CD4-positive, alpha-beta T cell (primary cell): Measurements from ENCODE around the gene NETO2. TPM values are rescaled to one million over a fixed set of nuclear protein-coding genes. Genes with fewer than 3 reads are reported as not detected.

ENCODE experiments used
- ATAC-seq: fragments of 200-7000 bp; cut with Tn5 transposase; one replicate; pipeline ENCODE4 v1.10.0; 2022; ENCODE audit warnings: mild to moderate bottlenecking; ENCODE audit not compliant: poor library complexity
- CTCF ChIA-PET: fragments of 350-600 bp; sonication (Branson Sonifier 250); formaldehyde crosslinking; loops from one replicate; lab custom pipeline; 2021; ENCODE audit warnings: antibody characterized with exemption, inconsistent platforms; lab: Charles Lee
- POLR2A ChIA-PET: fragments of 350-600 bp; sonication (Branson Sonifier 250); formaldehyde crosslinking; loops from one replicate; lab custom pipeline; 2021; ENCODE audit warnings: antibody characterized with exemption, inconsistent platforms; lab: Charles Lee
- DNase-seq, 14 experiments: peaks; one replicate each; pipeline ENCODE4 v3.0.0-alpha.2; 2013 to 2020; ENCODE audit warnings: mixed read lengths in 2 of 14
- H3K27ac ChIP-seq, 2 donors: one replicate each; pipeline versions ENCODE4 v1.5.1 to v1.7.0; 2013; ENCODE audit warnings: low read length in 2 of 2, low read depth in 1 of 2, mild to moderate bottlenecking in 1 of 2
- H3K27me3 ChIP-seq, 2 experiments: 1 replicate in 1 of 2; 2 replicates in 1 of 2; pipeline versions ENCODE4 v1.6.1 to v1.7.0; 2013; ENCODE audit warnings: low read length in 2 of 2, control low read depth in 1 of 2, mild to moderate bottlenecking in 1 of 2, moderate library complexity in 1 of 2; ENCODE audit not compliant: insufficient read depth in 2 of 2, control insufficient read depth in 1 of 2
- H3K36me3 ChIP-seq: one replicate; pipeline ENCODE4 v1.6.1; 2013; ENCODE audit warnings: low read length, control low read depth; ENCODE audit not compliant: insufficient read depth
- H3K4me1 ChIP-seq: one replicate; pipeline ENCODE4 v1.6.1; 2013; ENCODE audit warnings: low read length, control low read depth; ENCODE audit not compliant: insufficient read depth
- H3K4me3 ChIP-seq: one replicate; pipeline ENCODE4 v1.5.1; 2013; ENCODE audit warnings: mild to moderate bottlenecking, low read length, moderate library complexity
- H3K9me3 ChIP-seq, 2 experiments: 1 replicate in 1 of 2; 2 replicates in 1 of 2; pipeline versions ENCODE4 v1.6.1 to v1.7.0; 2013; ENCODE audit warnings: low read length in 2 of 2, mild to moderate bottlenecking in 2 of 2, control low read depth in 1 of 2, moderate library complexity in 1 of 2; ENCODE audit not compliant: control insufficient read depth in 1 of 2, insufficient read depth in 1 of 2
- H3K27ac Mint-ChIP-seq: one replicate; pipeline ENCODE4 v1.8.0; 2020; ENCODE audit warnings: mixed read lengths
- H3K27me3 Mint-ChIP-seq: one replicate; pipeline ENCODE4 v1.8.0; 2021; ENCODE audit warnings: mixed read lengths
- H3K36me3 Mint-ChIP-seq: one replicate; pipeline ENCODE4 v1.8.0; 2021; ENCODE audit warnings: low read depth, mixed read lengths
- H3K4me1 Mint-ChIP-seq: one replicate; pipeline ENCODE4 v1.8.0; 2021; ENCODE audit warnings: low read depth, mixed read lengths
- H3K4me3 Mint-ChIP-seq: one replicate; pipeline ENCODE4 v1.8.0; 2020; ENCODE audit warnings: mild to moderate bottlenecking, mixed read lengths
- H3K9me3 Mint-ChIP-seq: one replicate; pipeline ENCODE4 v1.8.0; 2020; ENCODE audit warnings: mixed read lengths
- intact Hi-C, 2 experiments: fragments of 100-400 bp; cut with DNase I in 1 of 2; cut with micrococcal nuclease in 1 of 2; formaldehyde crosslinking; loops; one replicate each; pipeline versions ENCODE4 v1.15.1 to v1.9.0; 2023 to 2025; cut with DNase I, micrococcal nuclease
- total RNA-seq, 174 experiments: library from RNA in 2 of 174; stranded (reverse) in 2 of 174; gene quantifications; one replicate each; pipeline ENCODE4 v1.2.3 and lab custom pipeline; 2021 to 2026
- TF ChIP-seq, protein P1 (sequence below): fragments of 200-600 bp; IDR thresholded peaks from one replicate; pipeline ENCODE4 v1.8.0; 2022; ENCODE audit warnings: antibody characterized with exemption, mild to moderate bottlenecking

NETO2 gene
- total RNA-seq, 2 experiments from 2014 or later = 1.8 to 1.9 TPM

DNA sequence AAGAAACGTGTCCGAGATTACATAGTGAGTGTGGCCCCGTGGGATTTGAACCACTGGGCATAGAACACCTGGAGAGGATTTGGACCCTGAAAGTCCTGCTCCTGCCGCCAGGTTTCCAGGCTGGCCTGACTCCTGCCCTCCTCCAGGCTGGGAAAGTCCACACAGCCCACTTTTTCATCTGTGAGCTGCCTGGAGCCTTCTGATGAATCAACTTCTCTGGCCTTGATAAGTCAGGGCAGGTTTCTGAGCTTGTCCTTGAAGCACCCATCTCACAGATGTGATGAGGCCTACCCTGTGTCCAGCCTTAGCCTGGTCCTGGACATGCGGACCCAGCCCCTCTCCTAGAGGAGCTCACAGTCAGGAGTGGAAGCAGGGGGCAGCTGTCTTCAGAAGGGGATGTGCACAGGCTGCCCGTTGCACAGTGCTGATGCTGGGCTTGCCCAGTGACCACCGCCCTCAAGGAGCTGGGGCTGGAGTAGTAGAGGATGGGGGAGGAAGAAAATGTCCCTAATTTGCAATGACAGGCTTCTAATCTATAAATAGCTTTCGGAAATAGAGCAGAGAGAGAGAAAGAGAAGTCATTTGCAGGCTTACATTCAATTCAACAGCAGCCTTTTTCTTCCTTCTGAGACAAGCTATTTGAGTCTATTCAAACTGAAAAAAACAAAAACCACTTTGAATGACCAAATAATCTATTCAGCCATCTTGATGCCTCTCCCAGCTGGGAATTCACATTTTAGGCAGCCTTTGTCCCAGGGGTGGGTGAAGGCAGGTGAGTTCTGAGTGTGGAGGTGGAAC is 96.8 kb downstream of the NETO2 start:
- Histone ChIP-seq H3K9me3 (no peaks in the 10 kb centered on the region), H3K4me3 (no peak overlapping the region), H3K36me3 (no peaks in the 10 kb centered on the region), H3K27me3 (no peaks in the 10 kb centered on the region), H3K27ac (no peak overlapping the region), H3K4me1 (peaks cover 11% of the 10 kb centered on the region)
- H3K9me3 Mint-ChIP-seq = no peaks in the 10 kb centered on the region
- ChIA-PET CTCF (interaction anchor here (1.2 kb wide), 1 partner anchor 9 kb away, joined by 3 read pairs; no protein-coding TSS in a partner anchor), POLR2A (no interaction called here)
- no peaks in the 10 kb centered on the region for H3K27me3 Mint-ChIP-seq
- intact Hi-C loops = no loop called here
- DNase-seq (no peak), ATAC-seq (no peak)
- no peak overlapping the region for H3K27ac Mint-ChIP-seq
- no peak overlapping the region for H3K4me3 Mint-ChIP-seq
- TF ChIP-seq, protein P1, sequence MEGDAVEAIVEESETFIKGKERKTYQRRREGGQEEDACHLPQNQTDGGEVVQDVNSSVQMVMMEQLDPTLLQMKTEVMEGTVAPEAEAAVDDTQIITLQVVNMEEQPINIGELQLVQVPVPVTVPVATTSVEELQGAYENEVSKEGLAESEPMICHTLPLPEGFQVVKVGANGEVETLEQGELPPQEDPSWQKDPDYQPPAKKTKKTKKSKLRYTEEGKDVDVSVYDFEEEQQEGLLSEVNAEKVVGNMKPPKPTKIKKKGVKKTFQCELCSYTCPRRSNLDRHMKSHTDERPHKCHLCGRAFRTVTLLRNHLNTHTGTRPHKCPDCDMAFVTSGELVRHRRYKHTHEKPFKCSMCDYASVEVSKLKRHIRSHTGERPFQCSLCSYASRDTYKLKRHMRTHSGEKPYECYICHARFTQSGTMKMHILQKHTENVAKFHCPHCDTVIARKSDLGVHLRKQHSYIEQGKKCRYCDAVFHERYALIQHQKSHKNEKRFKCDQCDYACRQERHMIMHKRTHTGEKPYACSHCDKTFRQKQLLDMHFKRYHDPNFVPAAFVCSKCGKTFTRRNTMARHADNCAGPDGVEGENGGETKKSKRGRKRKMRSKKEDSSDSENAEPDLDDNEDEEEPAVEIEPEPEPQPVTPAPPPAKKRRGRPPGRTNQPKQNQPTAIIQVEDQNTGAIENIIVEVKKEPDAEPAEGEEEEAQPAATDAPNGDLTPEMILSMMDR = no peak
- H3K4me1 Mint-ChIP-seq = peaks cover 14% of the 10 kb centered on the region
- no peaks in the 10 kb centered on the region for H3K36me3 Mint-ChIP-seq

DNA sequence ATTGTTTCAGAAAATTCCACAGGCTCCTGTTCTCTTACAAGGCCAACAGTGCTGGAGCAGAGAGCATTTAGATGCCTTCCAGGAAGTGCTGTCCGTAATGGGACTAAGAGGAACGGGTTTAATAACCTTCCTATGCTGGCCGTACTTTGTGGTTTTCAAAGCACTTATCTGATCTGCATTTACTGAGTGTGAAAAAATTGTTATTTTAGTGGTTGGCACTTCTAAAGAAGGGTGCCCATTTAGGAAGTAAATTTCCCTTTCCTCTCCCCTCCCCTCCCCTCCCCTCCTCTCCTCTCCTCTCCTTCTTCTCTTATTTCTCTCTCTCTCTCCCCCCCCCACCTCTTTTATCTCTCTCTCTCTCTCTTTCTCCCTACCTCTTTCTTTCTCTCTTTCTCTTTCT is 98.3 kb downstream of the NETO2 start:
- CTCF ChIA-PET = no interaction called here
- intact Hi-C loops = no loop called here
- H3K9me3 ChIP-seq = no peaks in the 10 kb centered on the region
- no peaks in the 10 kb centered on the region for H3K36me3 ChIP-seq
- H3K27me3 ChIP-seq = no peaks in the 10 kb centered on the region
- Mint-ChIP-seq H3K27me3 (no peaks in the 10 kb centered on the region), H3K27ac (no peak overlapping the region), H3K36me3 (no peaks in the 10 kb centered on the region), H3K4me3 (no peak overlapping the region), H3K4me1 (peaks cover 14% of the 10 kb centered on the region), H3K9me3 (no peaks in the 10 kb centered on the region)
- peaks cover 11% of the 10 kb centered on the region for H3K4me1 ChIP-seq
- DNase-seq (peak in 2 of 14 experiments; percentile 5 to 8), ATAC-seq (no peak)
- H3K4me3 ChIP-seq = no peak overlapping the region
- no peak overlapping the region for H3K27ac ChIP-seq
- POLR2A ChIA-PET = no interaction called here
- TF ChIP-seq, protein P1 = no peak

DNA sequence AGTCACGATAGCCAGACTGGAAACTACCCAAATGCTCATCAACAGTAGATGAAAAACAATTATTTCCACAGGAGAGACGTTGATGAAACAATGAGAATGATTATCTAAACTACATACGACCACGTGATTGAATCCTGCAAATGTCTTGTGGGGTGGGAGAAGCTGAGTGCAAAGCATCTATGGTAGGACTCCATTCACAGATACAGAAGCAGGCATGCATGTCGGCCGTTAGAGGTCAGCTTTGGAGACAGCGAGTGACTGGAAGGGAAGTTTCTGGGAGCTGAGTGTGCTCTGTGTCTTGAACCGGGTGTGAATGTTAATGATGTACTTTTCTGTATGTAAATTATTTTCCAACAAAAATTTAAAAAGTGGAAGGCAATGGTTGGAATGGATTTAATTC is 98.7 kb downstream of the NETO2 start:
- TF ChIP-seq, protein P1 = no peak
- DNase-seq = peak in 1 of 14 experiments; percentile 18
- CTCF ChIA-PET = no interaction called here
- H3K4me3 ChIP-seq = no peak overlapping the region
- H3K27me3 Mint-ChIP-seq = no peaks in the 10 kb centered on the region
- no peak overlapping the region for H3K27ac Mint-ChIP-seq
- no peaks in the 10 kb centered on the region for H3K36me3 ChIP-seq
- peaks cover 11% of the 10 kb centered on the region for H3K4me1 ChIP-seq
- no peak for ATAC-seq
- no peaks in the 10 kb centered on the region for H3K27me3 ChIP-seq
- no peak overlapping the region for H3K27ac ChIP-seq
- H3K36me3 Mint-ChIP-seq = no peaks in the 10 kb centered on the region
- intact Hi-C loops = no loop called here
- POLR2A ChIA-PET = no interaction called here
- no peaks in the 10 kb centered on the region for H3K9me3 ChIP-seq
- no peak overlapping the region for H3K4me3 Mint-ChIP-seq
- peaks cover 14% of the 10 kb centered on the region for H3K4me1 Mint-ChIP-seq
- no peaks in the 10 kb centered on the region for H3K9me3 Mint-ChIP-seq
